Peyer's patch (tissue), 4 donors: ENCODE data around the gene MIA3. TPM values are rescaled to one million over a fixed set of nuclear protein-coding genes. Genes with fewer than 3 reads are reported as not detected.
A peak's percentile ranks its signal among the peaks of the same experiment; 100 is the strongest.

ENCODE experiments used
- DNase-seq, 3 donors: peaks; one replicate each; pipeline ENCODE4 v3.0.0-alpha.2; 2017 to 2019
- H3K27ac ChIP-seq, 4 donors: fragments of 200-600 bp; sonication (generic); one replicate each; pipeline ENCODE4 v1.5.1; 2016 to 2019
- H3K27me3 ChIP-seq, 2 donors: fragments of 200-600 bp; sonication (generic); one replicate each; pipeline ENCODE4 v1.5.1; 2019
- H3K36me3 ChIP-seq, 3 donors: fragments of 200-600 bp; sonication (generic); one replicate each; pipeline ENCODE4 v1.5.1; 2016 to 2019
- H3K4me1 ChIP-seq, 4 donors: fragments of 200-600 bp; sonication (generic); one replicate each; pipeline ENCODE4 v1.5.1; 2016 to 2019
- H3K4me3 ChIP-seq, 4 donors: fragments of 200-600 bp; sonication (generic); 1 replicate in 3 of 4; 2 replicates in 1 of 4; pipeline ENCODE4 v1.5.1; 2016 to 2019; ENCODE audit warnings: mild to moderate bottlenecking in 1 of 4
- H3K9me3 ChIP-seq, 4 donors: fragments of 200-600 bp; sonication (generic); one replicate each; pipeline ENCODE4 v1.5.1; 2016 to 2019; ENCODE audit warnings: mild to moderate bottlenecking in 1 of 4
- POLR2A ChIP-seq, 2 donors: fragments of 450-650 bp; IDR thresholded peaks; one replicate each; pipeline ENCODE4 v1.5.1; 2017; ENCODE audit warnings: antibody characterized with exemption in 2 of 2, mild to moderate bottlenecking in 2 of 2, moderate library complexity in 2 of 2
- total RNA-seq, 4 donors: library from RNA; depleted of rRNA; stranded (reverse); fragments of >200 nt; gene quantifications; one replicate each; pipeline ENCODE4 v1.1.0, GENCODE V29; 2016
- TF ChIP-seq, protein P1 (sequence below), 6 experiments: fragments of 450-650 bp in 4 of 6; fragments of 200-600 bp in 2 of 6; sonication (generic) in 1 of 6; IDR thresholded peaks; one replicate each; pipeline ENCODE4 v1.5.1; 2017 to 2019; ENCODE audit warnings: antibody characterized with exemption in 6 of 6, mild to moderate bottlenecking in 3 of 6, moderate library complexity in 1 of 6

The MIA3 gene
- total RNA-seq, 4 donors from 2014 or later, result 53.1 to 133 (median 75.0) TPM

DNA sequence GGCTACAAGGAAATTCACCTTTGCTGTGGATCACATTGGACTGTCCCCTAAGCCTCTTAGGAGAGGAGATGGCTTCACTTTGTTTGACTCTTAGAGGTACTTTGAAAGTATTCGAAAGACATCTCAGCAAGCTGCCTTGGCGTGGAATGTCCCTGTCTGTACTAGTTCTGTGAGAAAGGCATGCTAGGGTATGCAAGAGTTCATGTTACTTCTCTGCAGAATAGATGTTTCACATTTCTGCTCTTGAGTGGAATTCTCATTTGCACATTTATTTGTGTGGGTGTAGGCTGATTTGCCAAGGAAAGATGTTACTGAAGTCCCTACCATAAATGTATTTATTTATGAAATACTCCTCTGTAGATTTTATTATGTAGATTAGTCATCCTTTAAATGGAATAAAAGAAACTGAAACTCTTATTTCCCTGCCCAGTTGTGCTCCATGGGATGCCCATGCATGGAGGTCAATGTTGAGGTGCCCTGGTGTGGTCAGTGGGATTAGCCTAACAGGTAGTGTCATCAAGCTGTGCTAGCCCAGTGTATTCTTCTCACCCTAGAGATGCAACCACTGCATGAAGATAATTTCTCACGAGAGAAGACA lies 13.8 kb downstream of the MIA3 start:
- H3K9me3 ChIP-seq, result no peaks in the 10 kb centered on the region
- H3K36me3 ChIP-seq, result peaks cover 0 to 80% (median 0%) of the 10 kb centered on the region in 3 donors
- no peak overlapping the region for H3K4me3 ChIP-seq
- TF ChIP-seq, protein P1, sequence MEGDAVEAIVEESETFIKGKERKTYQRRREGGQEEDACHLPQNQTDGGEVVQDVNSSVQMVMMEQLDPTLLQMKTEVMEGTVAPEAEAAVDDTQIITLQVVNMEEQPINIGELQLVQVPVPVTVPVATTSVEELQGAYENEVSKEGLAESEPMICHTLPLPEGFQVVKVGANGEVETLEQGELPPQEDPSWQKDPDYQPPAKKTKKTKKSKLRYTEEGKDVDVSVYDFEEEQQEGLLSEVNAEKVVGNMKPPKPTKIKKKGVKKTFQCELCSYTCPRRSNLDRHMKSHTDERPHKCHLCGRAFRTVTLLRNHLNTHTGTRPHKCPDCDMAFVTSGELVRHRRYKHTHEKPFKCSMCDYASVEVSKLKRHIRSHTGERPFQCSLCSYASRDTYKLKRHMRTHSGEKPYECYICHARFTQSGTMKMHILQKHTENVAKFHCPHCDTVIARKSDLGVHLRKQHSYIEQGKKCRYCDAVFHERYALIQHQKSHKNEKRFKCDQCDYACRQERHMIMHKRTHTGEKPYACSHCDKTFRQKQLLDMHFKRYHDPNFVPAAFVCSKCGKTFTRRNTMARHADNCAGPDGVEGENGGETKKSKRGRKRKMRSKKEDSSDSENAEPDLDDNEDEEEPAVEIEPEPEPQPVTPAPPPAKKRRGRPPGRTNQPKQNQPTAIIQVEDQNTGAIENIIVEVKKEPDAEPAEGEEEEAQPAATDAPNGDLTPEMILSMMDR (IDR thresholded peaks at IDR 0.05), result no peak
- no peak for TF ChIP-seq POLR2A (IDR thresholded peaks at IDR 0.05)
- no peaks in the 10 kb centered on the region for H3K27me3 ChIP-seq
- no peaks in the 10 kb centered on the region for H3K4me1 ChIP-seq
- no peak for DNase-seq
- no peak overlapping the region for H3K27ac ChIP-seq

DNA sequence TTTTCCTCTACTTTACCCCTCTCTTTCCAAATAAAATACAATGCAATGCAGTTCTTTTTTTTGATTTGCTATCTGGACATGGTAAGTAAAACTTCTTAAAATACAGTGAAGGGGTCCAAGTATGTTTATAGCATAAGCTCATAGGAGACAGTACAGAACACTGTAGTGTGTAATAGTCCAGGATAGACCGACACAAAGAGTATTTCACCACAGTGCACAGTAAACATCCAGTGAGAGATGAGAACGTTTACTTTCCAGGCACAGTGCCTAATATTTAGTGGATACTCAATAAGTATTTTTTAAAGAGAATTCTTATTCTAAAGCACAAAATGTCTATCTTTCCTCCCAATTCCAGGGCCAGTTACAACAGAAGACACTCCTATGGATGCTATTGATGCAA lies 14.9 kb downstream of the MIA3 start:
- no peak for TF ChIP-seq POLR2A (IDR thresholded peaks at IDR 0.05)
- DNase-seq, result no peak
- peaks cover 0 to 76% (median 0%) of the 10 kb centered on the region in 3 donors for H3K36me3 ChIP-seq

DNA sequence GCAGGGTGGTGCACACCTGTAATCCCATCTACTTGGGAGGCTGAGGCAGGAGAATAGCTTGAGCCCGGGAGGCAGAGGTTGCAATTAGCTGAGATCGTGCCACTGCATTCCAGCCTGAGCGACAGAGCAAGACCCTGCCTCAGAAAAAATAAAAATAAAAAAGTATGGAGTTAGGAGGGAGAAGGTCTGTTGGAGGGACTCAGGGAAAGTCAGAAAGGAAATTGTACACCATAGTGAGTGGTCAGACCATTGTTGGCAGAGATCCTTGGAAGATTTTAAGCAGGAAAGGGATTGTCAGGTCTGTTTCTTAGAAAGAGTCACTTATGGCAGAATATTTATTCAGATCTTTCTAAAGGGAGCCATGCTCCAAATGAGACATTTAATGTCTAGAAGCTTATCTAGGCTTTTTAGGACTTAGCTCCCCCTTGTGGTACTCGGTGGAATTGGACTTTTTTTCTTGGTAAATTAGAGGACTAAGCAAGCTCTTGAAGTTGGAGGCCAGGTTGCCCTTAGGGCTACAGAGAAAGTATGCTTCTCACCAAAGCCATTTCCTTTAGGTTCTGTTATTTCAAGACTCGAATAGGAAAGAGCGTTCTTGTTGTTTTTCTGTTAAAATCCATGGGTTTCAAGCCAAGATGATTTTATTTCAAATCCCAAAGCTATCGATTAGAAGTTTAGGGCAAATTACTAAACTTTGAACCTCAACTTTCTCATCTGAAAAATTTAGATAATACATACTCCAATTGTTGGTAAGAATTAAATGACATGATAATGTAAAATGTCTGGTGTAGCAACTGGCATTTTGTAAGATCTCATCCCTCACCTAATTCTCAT lies 16.5 kb downstream of the MIA3 start:
- DNase-seq, result peak in 2 of 3 donors; percentile 61 to 82
- Histone ChIP-seq H3K27me3 (no peaks in the 10 kb centered on the region), H3K27ac (no peak overlapping the region), H3K4me1 (no peaks in the 10 kb centered on the region), H3K4me3 (no peak overlapping the region), H3K36me3 (peaks cover 0 to 65% (median 0%) of the 10 kb centered on the region in 3 donors), H3K9me3 (no peaks in the 10 kb centered on the region)
- TF ChIP-seq, protein P1 (IDR thresholded peaks at IDR 0.05), result peak; percentile 66 to 95 (median 88)
- no peak for TF ChIP-seq POLR2A (IDR thresholded peaks at IDR 0.05)

More for the DNA sequence above, 14.9 kb downstream of the MIA3 start:
- no peaks in the 10 kb centered on the region for H3K9me3 ChIP-seq
- no peaks in the 10 kb centered on the region for H3K4me1 ChIP-seq
- H3K27ac ChIP-seq, result no peak overlapping the region
- no peak overlapping the region for H3K4me3 ChIP-seq
- H3K27me3 ChIP-seq, result no peaks in the 10 kb centered on the region

DNA sequence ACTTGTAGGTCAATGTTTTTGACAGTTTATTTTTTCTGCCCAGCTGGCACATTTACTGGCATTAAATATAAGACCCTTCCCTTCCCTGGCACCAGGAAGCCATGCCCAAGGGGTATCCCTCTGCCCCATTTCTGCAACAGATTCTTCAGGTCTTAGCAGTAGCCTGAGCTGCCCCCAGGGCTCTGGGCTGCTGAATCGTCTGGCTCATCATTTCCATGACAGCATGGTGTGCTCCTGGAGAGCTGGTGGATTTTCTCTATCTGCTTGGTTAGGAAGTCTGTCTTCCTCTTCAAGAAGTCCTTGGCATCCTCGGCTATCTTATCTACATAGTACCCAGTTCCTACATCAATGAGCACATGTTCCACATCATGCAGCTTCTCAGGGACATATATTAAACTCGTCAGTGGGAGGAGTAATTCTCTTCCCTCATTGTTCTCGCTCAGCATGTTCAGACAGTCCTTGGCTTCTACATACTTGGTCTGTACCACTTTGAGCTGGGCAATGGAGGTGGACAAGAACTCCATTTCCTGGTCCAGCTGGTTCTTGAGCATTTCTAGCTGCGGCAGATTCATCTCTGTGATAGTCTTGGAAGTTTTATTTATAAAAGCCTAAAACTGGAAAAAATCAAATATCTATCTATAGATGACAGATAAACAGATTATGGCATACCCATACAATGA lies 23.5 kb downstream of the MIA3 start:
- TF ChIP-seq, protein P1 (IDR thresholded peaks at IDR 0.05), result no peak
- no peak overlapping the region for H3K27ac ChIP-seq
- DNase-seq, result no peak
- H3K36me3 ChIP-seq, result peaks cover 0 to 6% (median 0%) of the 10 kb centered on the region in 3 donors
- no peaks in the 10 kb centered on the region for H3K27me3 ChIP-seq
- H3K9me3 ChIP-seq, result no peaks in the 10 kb centered on the region
- H3K4me3 ChIP-seq, result no peak overlapping the region
- peaks cover 0 to 8% (median 0%) of the 10 kb centered on the region in 4 donors for H3K4me1 ChIP-seq

DNA sequence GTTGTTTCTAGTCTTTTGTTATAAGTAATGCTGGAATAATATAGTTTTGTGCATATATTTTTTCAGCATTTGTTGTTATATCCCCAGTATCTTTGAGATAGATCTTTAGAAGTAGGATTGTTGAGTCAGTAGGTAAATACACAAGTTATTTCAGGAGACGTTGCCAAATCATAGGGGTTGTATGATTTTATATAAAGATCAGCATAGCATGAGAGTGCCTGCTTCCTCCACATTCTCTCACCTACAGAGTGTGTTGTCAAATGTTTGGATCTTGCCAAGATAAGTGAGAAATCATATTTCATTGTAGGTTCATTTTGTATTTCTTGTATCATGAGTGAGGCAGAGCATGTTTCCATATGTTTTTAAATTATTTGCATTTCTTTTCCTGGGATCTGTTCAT lies 24.6 kb downstream of the MIA3 start:
- H3K4me1 ChIP-seq, result peaks cover 0 to 8% (median 0%) of the 10 kb centered on the region in 4 donors
- no peak overlapping the region for H3K4me3 ChIP-seq
- TF ChIP-seq, protein P1 (IDR thresholded peaks at IDR 0.05), result no peak
- no peak for TF ChIP-seq POLR2A (IDR thresholded peaks at IDR 0.05)
- H3K27me3 ChIP-seq, result no peaks in the 10 kb centered on the region
- no peak for DNase-seq
- peaks cover 0 to 6% (median 0%) of the 10 kb centered on the region in 3 donors for H3K36me3 ChIP-seq
- no peak overlapping the region for H3K27ac ChIP-seq
- H3K9me3 ChIP-seq, result no peaks in the 10 kb centered on the region
